A549 (cell line): Measurements from ENCODE around the gene ADORA2B. TPM values are rescaled to one million over a fixed set of nuclear protein-coding genes. Genes with fewer than 3 reads are reported as not detected.

ENCODE experiments used
- ATOH8 ChIP-seq: fragments of 250-450 bp; sonication (Bioruptor Pico); IDR thresholded peaks from 2 replicates; pipeline ENCODE4 v1.5.0; 2020; ENCODE audit warnings: low read depth, mild to moderate bottlenecking, moderate library complexity
- CBX8 ChIP-seq: fragments of 200-600 bp; sonication (generic); IDR thresholded peaks from 2 replicates; pipeline ENCODE4 v1.6.1; 2016
- CEBPB ChIP-seq, 2 experiments: fragments of >200 bp in 1 of 2; sonication (Bioruptor Twin) in 1 of 2; formaldehyde crosslinking in 1 of 2; IDR thresholded peaks; 2 replicates each; pipeline ENCODE4 v1.6.1; 2012 to 2016
- CHD4 ChIP-seq: fragments of 200-600 bp; sonication (generic); IDR thresholded peaks from 2 replicates; pipeline ENCODE4 v1.6.1; 2016; ENCODE audit warnings: antibody characterized with exemption, mild to moderate bottlenecking, borderline replicate concordance
- CTCF ChIP-seq: fragments of >200 bp; sonication (Bioruptor Twin); formaldehyde crosslinking; IDR thresholded peaks from 3 replicates; pipeline ENCODE4 v1.5.1; 2016
- E2F6 ChIP-seq: IDR thresholded peaks from 2 replicates; pipeline ENCODE4 v1.6.1; 2012; ENCODE audit warnings: low read depth, borderline replicate concordance
- ELK1 ChIP-seq: fragments of 150-350 bp; IDR thresholded peaks from 2 replicates; pipeline ENCODE4 v1.6.1; 2014; ENCODE audit warnings: low read depth, mild to moderate bottlenecking, low read length
- EP300 ChIP-seq, 2 experiments: fragments of >200 bp; sonication (Bioruptor Twin); formaldehyde crosslinking; IDR thresholded peaks; 2 replicates in 1 of 2; 3 replicates in 1 of 2; pipeline ENCODE4 v1.6.1; 2016 to 2017
- FOSB ChIP-seq: fragments of 250-450 bp; sonication (Bioruptor Pico); IDR thresholded peaks from 2 replicates; pipeline ENCODE4 v1.5.0; 2020; ENCODE audit warnings: mild to moderate bottlenecking, moderate library complexity
- FOSL2 ChIP-seq, 2 experiments: fragments of 450-650 bp in 1 of 2; fragments of >200 bp in 1 of 2; sonication (Bioruptor Twin) in 1 of 2; formaldehyde crosslinking; IDR thresholded peaks; 2 replicates each; pipeline versions ENCODE4 v1.5.0 to v1.6.1; 2016 to 2020; ENCODE audit warnings: mild to moderate bottlenecking in 1 of 2, moderate library complexity in 1 of 2
- GATA3 ChIP-seq: IDR thresholded peaks from 2 replicates; pipeline ENCODE4 v1.6.1; 2012; ENCODE audit warnings: borderline replicate concordance
- HEYL ChIP-seq: fragments of 250-450 bp; sonication (Bioruptor Pico); IDR thresholded peaks from 2 replicates; pipeline ENCODE4 v1.8.0; 2021; ENCODE audit warnings: mild to moderate bottlenecking, moderate library complexity
- HOXA7 ChIP-seq: fragments of 250-450 bp; sonication (Bioruptor Pico); IDR thresholded peaks from 2 replicates; pipeline ENCODE4 v1.5.0; 2020; ENCODE audit warnings: mild to moderate bottlenecking, moderate library complexity
- HOXB13 ChIP-seq: fragments of 250-450 bp; sonication (Bioruptor Pico); IDR thresholded peaks from 2 replicates; pipeline ENCODE4 v1.5.0; 2020; ENCODE audit warnings: low read depth, mild to moderate bottlenecking, moderate library complexity
- JUN ChIP-seq, 2 experiments: fragments of >200 bp; sonication (Bioruptor Twin); formaldehyde crosslinking; IDR thresholded peaks; 2 replicates in 1 of 2; 3 replicates in 1 of 2; pipeline ENCODE4 v1.6.1; 2016 to 2017
- JUNB ChIP-seq: fragments of >200 bp; sonication (Bioruptor Twin); formaldehyde crosslinking; IDR thresholded peaks from 2 replicates; pipeline ENCODE4 v1.6.1; 2016
- KDM1A ChIP-seq: fragments of 200-600 bp; sonication (generic); IDR thresholded peaks from 2 replicates; pipeline ENCODE4 v1.6.1; 2016; ENCODE audit warnings: low read depth, mild to moderate bottlenecking
- MAZ ChIP-seq: fragments of 150-350 bp; IDR thresholded peaks from 2 replicates; pipeline ENCODE4 v1.6.1; 2014; ENCODE audit warnings: antibody characterized with exemption, low read depth, low read length, borderline replicate concordance
- MYC ChIP-seq: IDR thresholded peaks from 2 replicates; pipeline ENCODE4 v1.6.1; 2012; ENCODE audit warnings: mild to moderate bottlenecking, inconsistent platforms, low read length, improper control_type of control experiment, borderline replicate concordance
- NPAS2 ChIP-seq: fragments of 250-450 bp; sonication (Bioruptor Pico); IDR thresholded peaks from 2 replicates; pipeline ENCODE4 v1.8.0; 2022; ENCODE audit warnings: mild to moderate bottlenecking, moderate library complexity, borderline replicate concordance
- NR3C1 ChIP-seq: fragments of >200 bp; sonication (Bioruptor Twin); formaldehyde crosslinking; IDR thresholded peaks from 3 replicates; pipeline ENCODE4 v1.6.1; 2017
- PHF8 ChIP-seq: fragments of 200-600 bp; sonication (generic); IDR thresholded peaks from 2 replicates; pipeline ENCODE4 v1.6.1; 2016; ENCODE audit warnings: low read depth, mild to moderate bottlenecking, antibody characterized with exemption, moderate library complexity, borderline replicate concordance
- POLR2A ChIP-seq: IDR thresholded peaks from 2 replicates; pipeline ENCODE4 v1.6.1; 2012; ENCODE audit warnings: mild to moderate bottlenecking, low read length
- POLR2AphosphoS2 ChIP-seq: conservative IDR thresholded peaks from 2 replicates; pipeline ENCODE4 v1.6.1; 2012; ENCODE audit warnings: low read length, improper control_type of control experiment, inconsistent platforms
- RCOR1 ChIP-seq: fragments of 150-350 bp; IDR thresholded peaks from 2 replicates; pipeline ENCODE4 v1.6.1; 2014; ENCODE audit warnings: antibody characterized with exemption, low read length, low read depth
- REST ChIP-seq: fragments of 200-600 bp; sonication (generic); IDR thresholded peaks from 2 replicates; pipeline ENCODE4 v1.6.1; 2016; ENCODE audit warnings: antibody characterized with exemption, mild to moderate bottlenecking, moderate library complexity
- RFX5 ChIP-seq: fragments of 450-650 bp; IDR thresholded peaks from 2 replicates; pipeline ENCODE4 v1.7.1; 2014; ENCODE audit warnings: antibody characterized with exemption, mild to moderate bottlenecking, moderate library complexity
- RNF2 ChIP-seq: fragments of 200-600 bp; sonication (generic); IDR thresholded peaks from 2 replicates; pipeline ENCODE4 v1.6.1; 2016; ENCODE audit warnings: low read depth, mild to moderate bottlenecking, antibody characterized with exemption, moderate library complexity, borderline replicate concordance
- SREBF2 ChIP-seq: fragments of 450-650 bp; IDR thresholded peaks from 2 replicates; pipeline ENCODE4 v1.6.1; 2014; ENCODE audit warnings: mild to moderate bottlenecking, moderate library complexity
- TP53 ChIP-seq: fragments of 250-450 bp; sonication (Bioruptor Pico); IDR thresholded peaks from 2 replicates; pipeline ENCODE4 v1.5.0; 2021; ENCODE audit warnings: mild to moderate bottlenecking, moderate library complexity
- ZNF302 ChIP-seq: fragments of 250-450 bp; sonication (Bioruptor Pico); IDR thresholded peaks from 2 replicates; pipeline ENCODE4 v1.9.0; 2021; ENCODE audit warnings: inconsistent platforms, mild to moderate bottlenecking, moderate library complexity
- polyA plus RNA-seq, 4 experiments: library from polyadenylated mRNA; depleted of rRNA in 3 of 4; stranded (reverse); fragments of >200 nt; fragmentation: RNase III in 1 of 4; extraction: RNeasy Plus Mini Kit Qiagen cat#74134 plus additional on column Dnase treatment in 1 of 4; gene quantifications; 2 replicates in 3 of 4; 3 replicates in 1 of 4; pipeline ENCODE4 v1.2.3, GENCODE V29; 2011 to 2017

Gene ADORA2B
- polyA plus RNA-seq, 2 of the 4 experiments (the other 2 are of a cell fraction): 5.7 to 10.2 TPM

GRCh38 chr17:15999141-15999973 lies 54.4 kb downstream of the ADORA2B start, which contains the start of the genes TTC19 and ZSWIM7 (continued):
- TF ChIP-seq ATOH8 (CRISPR knock-in tag) (peak; percentile 27; the same call in 1 of the 2 replicates), CBX8 (no peak), CHD4 (no peak), PHF8 (no peak; the same call in none of the 2 replicates), MAZ (peak; percentile 70; the same call in 1 of the 2 replicates), KDM1A (no peak), EP300 (IDR thresholded peaks at IDR 0.05) (no peak), HEYL (no peak; the same call in 1 of the 2 replicates), E2F6 (peak; percentile 76), ELK1 (no peak), CEBPB (IDR thresholded peaks at IDR 0.05) (no peak), JUNB (no peak; the same call in 1 of the 2 replicates), RCOR1 (no peak), FOSB (CRISPR knock-in tag) (no peak), TP53 (no peak), POLR2AphosphoS2 (no peak), NR3C1 (no peak), JUN (IDR thresholded peaks at IDR 0.05) (peak; percentile 85 to 99), ZNF302 (CRISPR knock-in tag) (no peak), CTCF (no peak), RFX5 (no peak; the same call in 1 of the 2 replicates), GATA3 (peak; percentile 52), HOXA7 (CRISPR knock-in tag) (0 out of 2 replicates have a peak, but pooled peaks have one; percentile 50), FOSL2 (IDR thresholded peaks at IDR 0.05) (no peak), FOSL2 (CRISPR knock-in tag; IDR thresholded peaks at IDR 0.05) (0 out of 2 replicates have a peak, but pooled peaks have one; percentile 54), NPAS2 (no peak), HOXB13 (CRISPR knock-in tag) (peak; percentile 44; the same call in 1 of the 2 replicates), POLR2A (peak; percentile 97), SREBF2 (no peak), RNF2 (0 out of 2 replicates have a peak, but pooled peaks have one; percentile 53), MYC (peak; percentile 86), REST (no peak)
- TF ChIP-seq, all 56 proteins: peak for 19
